Activated CD4-positive, alpha-beta T cell treated with anti-CD3 and anti-CD28 coated beads, Interleukin-2, amount 50 U/mL, for 24 hours (primary cell): ENCODE measurements around the gene TMCC1.

Experiments used
- DNase-seq, 2 donors: peaks; one replicate each; pipeline ENCODE4 v3.0.0-alpha.2; 2020; ENCODE audit warnings: low read depth in 1 of 2, low spot score in 1 of 2

TMCC1 gene

GRCh38 chr3:129602309-129602708 lies 291.2 kb downstream of the TMCC1 start:
- no peak for DNase-seq

GRCh38 chr3:129601713-129602112 lies 291.8 kb downstream of the TMCC1 start:
- DNase-seq: no peak

GRCh38 chr3:129600348-129600747 lies 293.2 kb downstream of the TMCC1 start:
- DNase-seq: no peak

- DNase-seq: no peak
Observed at GRCh38 chr3:129599607-129600006, 293.9 kb downstream of the TMCC1 start.

GRCh38 chr3:129599073-129599472 lies 294.4 kb downstream of the TMCC1 start:
- DNase-seq: no peak

GRCh38 chr3:129598484-129598883 lies 295.0 kb downstream of the TMCC1 start:
- no peak for DNase-seq

GRCh38 chr3:129598000-129598381 lies 295.5 kb downstream of the TMCC1 start:
- DNase-seq: no peak
